ENCODE measurements around the gene UMAD1. TPM values are rescaled to one million over a fixed set of nuclear protein-coding genes. Genes with fewer than 3 reads are reported as not detected.

The UMAD1 gene
- total and polyA plus RNA-seq, 2 experiments from 2014 or later = 8.4 to 12.4 TPM

- TF ChIP-seq, protein P1, sequence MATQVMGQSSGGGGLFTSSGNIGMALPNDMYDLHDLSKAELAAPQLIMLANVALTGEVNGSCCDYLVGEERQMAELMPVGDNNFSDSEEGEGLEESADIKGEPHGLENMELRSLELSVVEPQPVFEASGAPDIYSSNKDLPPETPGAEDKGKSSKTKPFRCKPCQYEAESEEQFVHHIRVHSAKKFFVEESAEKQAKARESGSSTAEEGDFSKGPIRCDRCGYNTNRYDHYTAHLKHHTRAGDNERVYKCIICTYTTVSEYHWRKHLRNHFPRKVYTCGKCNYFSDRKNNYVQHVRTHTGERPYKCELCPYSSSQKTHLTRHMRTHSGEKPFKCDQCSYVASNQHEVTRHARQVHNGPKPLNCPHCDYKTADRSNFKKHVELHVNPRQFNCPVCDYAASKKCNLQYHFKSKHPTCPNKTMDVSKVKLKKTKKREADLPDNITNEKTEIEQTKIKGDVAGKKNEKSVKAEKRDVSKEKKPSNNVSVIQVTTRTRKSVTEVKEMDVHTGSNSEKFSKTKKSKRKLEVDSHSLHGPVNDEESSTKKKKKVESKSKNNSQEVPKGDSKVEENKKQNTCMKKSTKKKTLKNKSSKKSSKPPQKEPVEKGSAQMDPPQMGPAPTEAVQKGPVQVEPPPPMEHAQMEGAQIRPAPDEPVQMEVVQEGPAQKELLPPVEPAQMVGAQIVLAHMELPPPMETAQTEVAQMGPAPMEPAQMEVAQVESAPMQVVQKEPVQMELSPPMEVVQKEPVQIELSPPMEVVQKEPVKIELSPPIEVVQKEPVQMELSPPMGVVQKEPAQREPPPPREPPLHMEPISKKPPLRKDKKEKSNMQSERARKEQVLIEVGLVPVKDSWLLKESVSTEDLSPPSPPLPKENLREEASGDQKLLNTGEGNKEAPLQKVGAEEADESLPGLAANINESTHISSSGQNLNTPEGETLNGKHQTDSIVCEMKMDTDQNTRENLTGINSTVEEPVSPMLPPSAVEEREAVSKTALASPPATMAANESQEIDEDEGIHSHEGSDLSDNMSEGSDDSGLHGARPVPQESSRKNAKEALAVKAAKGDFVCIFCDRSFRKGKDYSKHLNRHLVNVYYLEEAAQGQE (IDR thresholded peaks at IDR 0.05; ENCODE audit: unreplicated experiment) = no peak
- TF ChIP-seq STAT1 (IDR thresholded peaks at IDR 0.05; ENCODE audit: unreplicated experiment) = no peak
- no peak for TF ChIP-seq JUNB (IDR thresholded peaks at IDR 0.05; ENCODE audit: unreplicated experiment)
- TF ChIP-seq, protein P2, sequence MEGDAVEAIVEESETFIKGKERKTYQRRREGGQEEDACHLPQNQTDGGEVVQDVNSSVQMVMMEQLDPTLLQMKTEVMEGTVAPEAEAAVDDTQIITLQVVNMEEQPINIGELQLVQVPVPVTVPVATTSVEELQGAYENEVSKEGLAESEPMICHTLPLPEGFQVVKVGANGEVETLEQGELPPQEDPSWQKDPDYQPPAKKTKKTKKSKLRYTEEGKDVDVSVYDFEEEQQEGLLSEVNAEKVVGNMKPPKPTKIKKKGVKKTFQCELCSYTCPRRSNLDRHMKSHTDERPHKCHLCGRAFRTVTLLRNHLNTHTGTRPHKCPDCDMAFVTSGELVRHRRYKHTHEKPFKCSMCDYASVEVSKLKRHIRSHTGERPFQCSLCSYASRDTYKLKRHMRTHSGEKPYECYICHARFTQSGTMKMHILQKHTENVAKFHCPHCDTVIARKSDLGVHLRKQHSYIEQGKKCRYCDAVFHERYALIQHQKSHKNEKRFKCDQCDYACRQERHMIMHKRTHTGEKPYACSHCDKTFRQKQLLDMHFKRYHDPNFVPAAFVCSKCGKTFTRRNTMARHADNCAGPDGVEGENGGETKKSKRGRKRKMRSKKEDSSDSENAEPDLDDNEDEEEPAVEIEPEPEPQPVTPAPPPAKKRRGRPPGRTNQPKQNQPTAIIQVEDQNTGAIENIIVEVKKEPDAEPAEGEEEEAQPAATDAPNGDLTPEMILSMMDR (conservative IDR thresholded peaks at IDR 0.05; ENCODE audit: low read depth in 2 of 2) = no peak
- no peak for TF ChIP-seq ZNF114 (CRISPR knock-in tag; IDR thresholded peaks at IDR 0.05)
- no peak for TF ChIP-seq EZH2phosphoT487 (IDR thresholded peaks at IDR 0.05; ENCODE audit: unreplicated experiment)
These were observed 266.8 kb downstream of the UMAD1 start (continued) for GRCh38 chr7:7907306-7907705.

- H2AFZ ChIP-seq = no peak overlapping the region
- H3K4me3 ChIP-seq = no peak overlapping the region
- peaks cover 2% of the 10 kb centered on the region for H3K27me3 Mint-ChIP-seq (ENCODE audit: insufficient read depth, low read depth, poor library complexity)
- H3F3A ChIP-seq (replicated peaks; ENCODE audit: low read depth) = no peaks in the 10 kb centered on the region
- no peaks in the 10 kb centered on the region for H3K79me2 ChIP-seq (replicated peaks; ENCODE audit: insufficient read depth)
- no peak overlapping the region for H3K4me3 Mint-ChIP-seq
- H3K36me3 Mint-ChIP-seq (ENCODE audit: low read depth) = peaks cover 5% of the 10 kb centered on the region; the same call in 1 of the 3 replicates
- H3K27me3 ChIP-seq (ENCODE audit: insufficient read depth) = no peaks in the 10 kb centered on the region
- H3K9me3 Mint-ChIP-seq = peaks cover 7% of the 10 kb centered on the region; the same call in 2 of the 3 replicates
- H3K4me1 Mint-ChIP-seq = peaks cover 24% of the 10 kb centered on the region
- no peak overlapping the region for H3K27ac ChIP-seq (ENCODE audit: low read depth)
- peaks cover 10% of the 10 kb centered on the region; the same call in 1 of the 2 replicates for H3K9me2 ChIP-seq (ENCODE audit: insufficient read depth)
- no peaks in the 10 kb centered on the region for H4K20me1 ChIP-seq (replicated peaks; ENCODE audit: insufficient read depth)
- H3K4me1 ChIP-seq (ENCODE audit: insufficient read depth) = peaks cover 25% of the 10 kb centered on the region
- H3K4me2 ChIP-seq = no peak overlapping the region
- no peak overlapping the region for H3K27ac Mint-ChIP-seq
- no peaks in the 10 kb centered on the region for H3K36me3 ChIP-seq (ENCODE audit: insufficient read depth)
- no peak for DNase-seq (ENCODE audit: low spot score)
- no peak for ATAC-seq
- no peak for TF ChIP-seq ZNF462 (CRISPR knock-in tag; IDR thresholded peaks at IDR 0.05)
- no peak for TF ChIP-seq ZNF331 (CRISPR knock-in tag; IDR thresholded peaks at IDR 0.05; ENCODE audit: low read depth)
- TF ChIP-seq, protein P1 (IDR thresholded peaks at IDR 0.05; ENCODE audit: unreplicated experiment) = no peak
- TF ChIP-seq JUNB (IDR thresholded peaks at IDR 0.05; ENCODE audit: unreplicated experiment) = no peak
- TF ChIP-seq EZH2phosphoT487 (IDR thresholded peaks at IDR 0.05; ENCODE audit: unreplicated experiment) = no peak
- no peak for TF ChIP-seq ZNF114 (CRISPR knock-in tag; IDR thresholded peaks at IDR 0.05)
These were observed 268.1 kb downstream of the UMAD1 start for GRCh38 chr7:7908622-7909145.
